ENCODE data around the gene COPG2.

The COPG2 gene

DNA sequence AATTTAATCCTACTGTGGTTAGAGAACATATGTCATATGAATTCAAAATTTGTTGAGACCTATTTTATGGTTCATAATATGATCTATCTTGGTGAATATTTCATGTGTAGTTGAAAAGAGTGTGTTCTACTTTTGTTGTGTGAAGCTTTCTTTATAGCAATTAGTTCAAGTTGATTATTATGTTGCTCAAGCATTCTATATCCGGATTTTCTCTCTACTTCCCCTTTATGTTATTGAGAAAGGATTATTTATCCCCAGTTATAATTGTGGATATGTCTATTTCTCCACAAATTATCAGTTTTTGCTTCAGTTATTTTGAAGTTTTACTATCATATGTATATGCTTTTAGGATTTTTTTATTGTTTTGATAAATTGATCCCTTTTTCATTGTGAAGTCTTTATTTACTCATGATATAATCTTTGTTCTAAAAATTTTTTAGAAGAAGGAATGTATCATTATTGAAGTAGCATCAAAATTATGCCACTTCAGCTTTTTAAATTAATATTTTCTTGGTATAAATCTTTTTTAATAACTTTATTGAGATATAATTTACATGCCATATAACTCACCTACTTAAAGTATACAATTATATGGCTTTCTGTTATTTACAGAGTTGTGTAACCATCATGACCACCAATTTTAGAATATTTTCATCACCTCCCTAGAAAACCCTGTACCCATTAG, 188.7 kb downstream of the COPG2 start:
- in situ Hi-C loops (cut with MboI; ENCODE audit: low sequenced_read_pairs): no loop called here

DNA sequence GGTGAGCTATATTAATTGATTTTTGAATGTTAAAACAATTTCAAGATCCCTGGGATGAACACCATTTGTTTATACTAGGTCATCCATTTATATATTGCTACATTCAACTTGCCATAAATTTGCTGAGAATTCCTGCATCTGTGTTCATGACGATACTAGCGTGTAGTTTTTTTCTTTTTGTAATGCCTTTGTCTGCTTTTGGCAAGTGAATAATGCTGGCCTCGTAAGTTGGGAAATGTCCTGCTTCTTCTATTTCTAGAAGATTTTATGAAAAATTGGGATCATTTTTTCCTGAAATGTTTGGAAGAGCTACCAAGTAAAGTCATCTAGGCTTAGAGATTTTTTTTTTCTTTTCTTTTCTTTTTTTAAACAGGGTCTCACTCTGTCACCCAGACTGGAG, 189.6 kb downstream of the COPG2 start:
- in situ Hi-C loops (cut with MboI; ENCODE audit: low sequenced_read_pairs): no loop called here

GRCh38 chr7:130476297-130477150, 192.0 kb downstream of the COPG2 start:
- in situ Hi-C loops (cut with MboI; ENCODE audit: low sequenced_read_pairs): no loop called here

DNA sequence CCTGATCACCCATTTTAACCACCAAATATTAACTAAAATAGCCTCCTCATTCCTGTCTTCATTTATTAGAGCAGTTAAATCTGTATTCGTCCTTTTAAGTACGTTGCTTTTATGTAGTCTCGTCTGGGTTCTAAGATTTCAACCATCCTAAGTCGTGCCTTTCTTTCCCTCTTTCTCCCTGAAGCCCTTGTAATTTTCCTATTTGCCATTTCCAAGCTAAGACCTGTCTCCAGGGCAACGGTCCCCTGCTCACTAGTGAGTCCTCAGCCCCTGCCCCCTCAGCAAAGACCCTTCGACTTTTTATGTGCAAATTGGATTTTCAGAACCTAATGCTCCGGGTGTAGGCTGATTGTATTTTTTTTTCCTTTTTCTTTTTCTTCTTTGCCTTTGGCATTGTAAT, 192.8 kb downstream of the COPG2 start:
- in situ Hi-C loops (cut with MboI; ENCODE audit: low sequenced_read_pairs): no loop called here

DNA sequence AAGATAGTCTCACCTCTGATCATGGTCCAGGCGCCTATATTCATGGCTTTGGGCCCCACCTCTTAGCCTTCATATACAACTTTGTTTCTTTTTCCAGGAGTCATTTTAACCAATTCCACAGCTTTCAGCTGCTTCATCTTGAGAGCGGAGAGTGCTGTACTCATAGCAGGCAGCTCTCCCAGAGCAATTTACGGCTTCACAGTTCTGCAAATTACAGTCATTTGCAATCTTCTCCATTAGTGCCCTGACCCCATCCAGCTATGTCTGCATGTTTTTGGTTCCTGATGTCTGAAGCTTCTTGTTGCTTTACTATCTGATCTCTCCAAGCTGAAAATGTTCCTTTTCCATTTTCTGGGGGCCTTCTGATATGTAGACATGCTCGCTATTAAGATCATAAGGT, 194.7 kb downstream of the COPG2 start:
- in situ Hi-C loops (cut with MboI; ENCODE audit: low sequenced_read_pairs): no loop called here

DNA sequence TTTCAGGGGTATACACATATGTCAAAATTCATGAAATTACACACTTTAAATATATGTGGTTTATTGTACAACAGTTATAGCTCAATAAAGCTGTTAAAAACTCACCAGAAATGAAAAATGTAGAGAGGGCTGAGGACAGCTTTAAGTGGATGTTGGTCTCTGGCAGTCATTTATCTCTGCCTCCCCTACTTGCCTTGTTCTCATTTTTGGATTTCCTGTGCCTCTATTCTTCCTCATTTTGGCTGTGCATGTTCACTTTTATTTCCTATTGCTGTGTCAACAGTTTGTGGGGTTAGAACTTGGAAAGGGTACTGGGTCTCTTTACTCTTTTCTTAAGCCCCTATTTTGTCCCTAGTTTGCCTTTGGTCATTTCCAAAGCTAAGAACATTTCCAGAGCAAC, 195.3 kb downstream of the COPG2 start:
- in situ Hi-C loops (cut with MboI; ENCODE audit: low sequenced_read_pairs): no loop called here

GRCh38 chr7:130471974-130472373, 196.6 kb downstream of the COPG2 start:
- in situ Hi-C loops (cut with MboI; ENCODE audit: low sequenced_read_pairs): no loop called here

GRCh38 chr7:130468612-130469011, 199.9 kb downstream of the COPG2 start:
- in situ Hi-C loops (cut with MboI; ENCODE audit: low sequenced_read_pairs): no loop called here

DNA sequence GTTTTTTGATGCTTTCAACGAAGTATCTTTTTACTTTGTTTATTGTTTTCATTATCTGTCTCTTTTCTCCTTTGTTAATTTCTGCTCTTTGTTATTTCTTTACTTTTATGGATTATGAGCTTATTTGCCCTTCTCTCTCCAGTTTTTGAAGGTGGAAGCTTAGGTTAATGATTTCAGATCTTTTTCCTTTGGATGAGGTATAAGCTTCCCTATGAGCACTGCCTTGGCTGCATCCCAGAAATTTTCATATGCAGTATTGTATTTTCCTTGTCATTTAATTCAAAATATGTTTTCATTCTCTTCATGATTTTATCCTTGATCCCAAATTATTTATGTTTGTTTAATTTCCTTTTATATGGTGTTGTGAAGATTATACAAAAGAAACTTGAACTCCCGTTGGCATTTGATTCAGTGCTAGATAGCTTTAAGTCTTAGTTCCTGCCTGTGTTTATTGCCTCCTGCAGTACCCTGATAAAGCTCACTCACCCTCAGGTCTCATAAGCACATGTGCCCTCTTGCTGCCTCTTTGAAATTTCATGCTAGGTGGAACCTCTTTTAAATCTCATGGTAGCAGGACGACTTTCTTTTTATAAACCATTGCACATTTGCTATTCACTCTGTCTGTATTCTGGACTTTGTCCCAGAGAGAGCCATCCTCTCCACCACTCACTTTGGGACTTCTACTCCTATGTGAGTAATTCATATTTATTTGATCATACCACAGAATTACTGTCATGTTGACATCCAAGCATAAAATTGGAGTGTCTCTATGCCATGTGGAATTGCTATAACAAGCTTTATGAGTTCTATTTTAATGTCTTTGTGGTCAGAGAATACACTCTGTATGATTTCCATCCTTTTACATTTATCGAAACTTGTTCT, 204.8 kb downstream of the COPG2 start:
- in situ Hi-C loops (cut with MboI; ENCODE audit: low sequenced_read_pairs): no loop called here

GRCh38 chr7:130461272-130461671, 207.3 kb downstream of the COPG2 start:
- in situ Hi-C loops (cut with MboI; ENCODE audit: low sequenced_read_pairs): no loop called here

GRCh38 chr7:130458257-130458656, 210.3 kb downstream of the COPG2 start:
- in situ Hi-C loops (cut with MboI; ENCODE audit: low sequenced_read_pairs): no loop called here

All from HL-60/S4 treated with phorbol 12-myristate 13-acetate at 8.2 ng/mL for 4 days and 3 days (cell line).